ENCODE measurements around the gene SHROOM3.

SHROOM3 gene

DNA sequence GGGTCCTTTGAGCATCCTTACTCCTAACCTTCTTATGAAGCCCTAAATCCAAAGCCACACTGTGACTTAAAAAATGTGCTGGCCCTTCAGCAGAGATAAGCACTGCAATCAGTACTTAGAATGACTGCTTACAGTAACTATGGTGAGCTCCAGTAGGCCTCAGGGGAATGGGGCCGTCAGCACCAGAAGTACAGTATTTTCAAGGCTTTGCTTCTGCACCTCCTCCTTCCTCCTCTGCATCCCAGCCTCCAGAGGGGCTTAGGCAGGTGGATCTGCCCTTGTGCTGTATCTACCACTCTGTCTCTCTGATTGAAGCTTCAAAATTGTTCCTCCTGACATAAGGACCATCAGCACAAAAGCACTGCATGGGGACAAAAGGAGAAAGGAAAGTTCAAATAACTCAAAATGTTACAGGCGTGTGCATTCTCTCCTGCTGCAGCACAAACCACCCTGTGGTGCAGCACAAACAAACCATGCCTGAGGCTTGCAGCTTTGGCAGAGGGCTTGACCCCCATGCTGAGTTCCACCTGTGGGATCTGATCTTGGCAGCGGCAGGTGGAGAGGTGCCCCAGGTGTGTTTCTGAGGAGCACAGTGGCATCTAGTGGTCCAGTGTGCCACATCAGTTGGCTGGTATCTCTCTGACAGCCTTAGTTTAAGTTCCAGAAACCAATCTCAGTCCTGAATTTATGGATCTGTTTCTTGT lies 298.2 kb downstream of the SHROOM3 start:
- DNase-seq, result no peak

DNA sequence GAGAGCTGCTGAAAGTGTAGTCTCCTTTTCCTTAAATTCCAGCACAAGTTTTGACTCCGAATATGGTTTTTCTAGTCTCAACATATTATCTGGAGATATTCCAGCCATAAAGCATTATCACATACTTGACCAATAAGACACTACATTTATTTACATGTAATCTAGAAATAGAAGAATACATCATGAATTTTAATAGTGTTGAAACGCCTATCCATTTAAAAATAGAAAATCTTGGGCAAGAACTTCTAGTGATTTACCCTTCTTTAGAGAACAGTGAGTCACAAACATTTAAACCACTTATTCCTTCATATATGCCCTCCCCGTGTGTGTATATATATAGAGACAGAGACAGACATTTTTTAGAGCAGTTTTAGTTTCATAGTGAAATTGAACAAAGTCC lies 301.4 kb downstream of the SHROOM3 start:
- no peak for DNase-seq

DNA sequence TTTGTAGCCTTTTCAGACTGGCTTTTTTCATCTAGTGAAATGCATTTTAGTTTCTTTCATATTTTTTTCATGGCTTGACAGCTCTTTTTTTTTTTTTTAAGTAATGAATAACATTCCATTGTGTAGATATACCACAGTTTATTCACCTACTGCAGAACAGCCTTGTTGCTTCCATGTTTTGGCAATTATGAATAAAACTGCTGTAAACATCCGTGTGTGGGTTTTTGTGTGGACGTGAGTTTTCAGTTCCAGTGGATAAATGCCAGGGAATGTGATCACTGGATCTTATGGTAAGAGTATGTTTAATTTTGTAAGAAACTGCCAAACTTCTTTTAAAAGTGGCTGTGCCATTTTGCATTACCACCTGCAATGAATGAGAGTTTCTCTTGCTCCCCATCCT lies 302.2 kb downstream of the SHROOM3 start:
- no peak for DNase-seq

DNA sequence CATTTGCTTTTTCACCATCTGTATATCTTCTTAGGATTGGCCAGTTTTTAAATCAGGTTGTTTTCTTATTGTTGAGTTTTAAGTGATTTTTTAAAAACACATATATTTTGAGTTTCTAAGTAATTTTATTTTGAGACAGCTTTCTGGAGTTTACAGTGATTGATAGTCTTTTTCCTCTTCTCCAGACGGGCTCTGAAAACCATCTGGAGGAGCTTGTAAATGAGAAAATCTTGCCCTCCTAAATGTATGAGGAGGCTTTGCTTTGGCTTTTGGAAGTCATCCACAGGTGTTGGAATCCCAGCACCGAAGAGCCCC lies 302.7 kb downstream of the SHROOM3 start:
- no peak for DNase-seq

DNA sequence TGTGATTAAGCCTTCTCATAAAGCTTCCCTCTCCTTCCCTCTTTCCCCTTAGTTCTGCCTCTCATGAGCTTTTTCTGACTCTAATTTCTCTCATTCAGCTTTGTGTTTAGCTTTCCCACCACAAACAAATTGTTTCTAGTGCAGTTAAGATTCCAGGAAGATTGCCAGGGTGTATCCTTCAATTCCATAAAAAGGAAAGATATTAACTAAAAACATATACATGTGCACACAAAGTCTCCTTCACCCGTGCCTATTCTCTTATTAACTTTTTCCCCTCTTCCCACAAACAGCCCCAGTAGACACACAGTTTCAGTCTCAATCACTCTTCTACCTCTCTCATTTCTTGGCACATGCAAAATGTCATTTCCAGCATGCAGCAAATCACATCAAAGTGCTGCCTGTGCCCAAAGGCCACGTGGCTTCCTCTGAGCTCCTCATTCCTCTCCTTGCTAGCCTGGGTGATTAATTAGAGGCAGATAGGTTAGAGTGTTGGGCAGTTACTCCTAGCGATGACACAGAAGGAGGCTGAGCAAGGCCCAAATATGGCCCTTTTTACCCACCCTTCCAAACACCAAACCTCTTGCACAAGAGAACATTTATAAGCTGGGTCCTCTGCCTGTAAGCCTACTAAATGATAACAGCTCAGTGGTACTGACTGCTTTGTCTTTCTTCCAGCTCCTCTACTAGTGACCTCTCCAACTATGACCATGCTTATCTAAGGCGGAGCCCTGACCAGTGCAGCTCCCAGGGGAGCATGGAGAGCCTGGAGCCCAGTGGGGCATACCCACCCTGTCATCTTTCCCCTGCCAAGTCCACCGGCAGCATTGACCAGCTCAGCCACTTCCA lies 303.3 kb downstream of the SHROOM3 start:
- no peak for DNase-seq

DNA sequence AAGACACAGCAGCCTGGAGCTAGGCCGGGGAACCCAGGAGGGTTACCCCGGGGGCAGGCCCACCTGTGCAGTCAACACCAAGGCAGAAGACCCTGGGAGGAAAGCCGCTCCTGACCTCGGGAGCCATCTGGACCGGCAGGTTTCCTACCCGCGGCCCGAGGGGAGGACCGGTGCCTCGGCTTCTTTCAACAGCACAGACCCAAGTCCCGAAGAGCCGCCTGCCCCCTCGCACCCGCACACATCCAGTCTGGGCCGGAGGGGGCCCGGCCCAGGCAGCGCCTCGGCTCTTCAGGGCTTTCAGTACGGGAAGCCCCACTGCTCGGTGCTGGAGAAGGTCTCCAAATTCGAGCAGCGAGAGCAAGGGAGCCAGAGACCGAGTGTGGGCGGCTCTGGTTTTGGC lies 305.2 kb downstream of the SHROOM3 start:
- no peak for DNase-seq

DNA sequence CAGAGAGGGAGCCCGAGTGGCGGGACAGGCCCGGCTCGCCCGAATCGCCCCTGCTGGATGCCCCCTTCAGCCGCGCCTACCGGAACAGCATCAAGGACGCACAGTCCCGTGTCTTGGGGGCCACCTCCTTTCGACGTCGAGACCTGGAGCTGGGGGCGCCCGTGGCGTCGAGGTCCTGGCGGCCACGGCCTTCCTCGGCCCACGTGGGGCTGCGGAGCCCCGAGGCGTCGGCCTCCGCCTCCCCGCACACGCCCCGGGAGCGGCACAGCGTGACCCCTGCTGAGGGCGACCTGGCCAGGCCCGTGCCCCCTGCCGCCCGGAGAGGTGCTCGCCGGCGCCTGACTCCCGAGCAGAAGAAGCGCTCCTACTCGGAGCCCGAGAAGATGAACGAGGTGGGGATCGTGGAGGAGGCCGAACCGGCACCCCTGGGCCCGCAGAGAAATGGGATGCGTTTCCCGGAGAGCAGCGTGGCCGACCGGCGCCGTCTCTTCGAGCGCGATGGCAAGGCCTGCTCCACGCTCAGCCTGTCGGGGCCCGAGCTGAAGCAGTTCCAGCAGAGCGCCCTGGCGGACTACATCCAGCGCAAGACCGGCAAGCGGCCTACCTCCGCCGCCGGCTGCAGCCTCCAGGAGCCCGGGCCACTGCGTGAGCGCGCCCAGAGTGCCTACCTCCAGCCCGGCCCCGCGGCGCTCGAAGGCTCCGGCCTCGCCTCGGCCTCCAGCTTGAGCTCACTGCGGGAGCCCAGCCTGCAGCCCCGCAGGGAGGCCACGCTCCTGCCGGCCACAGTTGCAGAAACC lies 306.0 kb downstream of the SHROOM3 start:
- no peak for DNase-seq

DNA sequence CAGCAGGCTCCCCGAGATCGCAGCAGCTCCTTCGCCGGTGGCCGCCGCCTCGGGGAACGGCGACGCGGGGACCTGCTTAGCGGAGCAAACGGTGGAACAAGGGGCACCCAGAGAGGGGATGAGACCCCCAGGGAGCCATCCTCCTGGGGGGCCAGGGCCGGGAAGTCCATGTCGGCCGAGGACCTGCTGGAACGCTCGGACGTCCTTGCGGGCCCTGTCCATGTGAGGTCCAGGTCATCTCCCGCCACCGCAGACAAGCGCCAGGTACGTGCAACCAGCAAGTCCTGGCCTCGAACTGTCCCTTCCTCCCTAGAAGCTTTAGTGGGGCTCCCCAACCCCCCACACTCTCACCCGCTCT lies 306.6 kb downstream of the SHROOM3 start:
- DNase-seq, result no peak

DNA sequence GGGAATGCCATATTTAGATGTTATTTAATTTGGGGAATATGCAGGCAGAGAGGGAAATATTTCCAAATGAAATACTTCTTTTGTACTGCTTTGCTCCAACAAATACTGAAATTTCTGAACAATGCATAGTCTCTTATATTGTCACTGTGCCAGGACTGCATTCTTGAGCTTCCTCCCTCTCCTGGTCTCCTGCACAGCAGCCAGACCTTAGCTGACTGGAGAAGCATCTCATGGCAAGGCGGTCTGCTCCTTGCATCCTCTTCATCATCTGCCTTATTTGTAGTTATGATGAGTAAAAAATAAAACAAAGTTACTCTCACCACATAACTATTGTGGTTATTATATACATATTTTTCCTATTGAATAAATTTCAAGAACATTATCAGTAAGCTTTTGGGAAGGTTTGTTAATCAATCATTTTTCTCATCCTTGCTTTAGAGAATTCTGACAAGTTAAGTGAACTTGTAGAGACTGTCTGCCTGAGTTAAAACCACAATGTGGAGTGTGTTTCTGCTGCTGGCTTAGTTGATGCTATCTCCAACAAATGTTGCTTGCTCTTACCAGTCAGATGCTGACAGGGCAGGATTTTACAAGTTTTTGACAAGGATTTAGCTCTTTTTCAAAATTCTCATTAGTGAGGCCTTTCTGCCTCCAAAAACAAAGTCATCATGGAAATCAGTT lies 309.4 kb downstream of the SHROOM3 start:
- no peak for DNase-seq

DNA sequence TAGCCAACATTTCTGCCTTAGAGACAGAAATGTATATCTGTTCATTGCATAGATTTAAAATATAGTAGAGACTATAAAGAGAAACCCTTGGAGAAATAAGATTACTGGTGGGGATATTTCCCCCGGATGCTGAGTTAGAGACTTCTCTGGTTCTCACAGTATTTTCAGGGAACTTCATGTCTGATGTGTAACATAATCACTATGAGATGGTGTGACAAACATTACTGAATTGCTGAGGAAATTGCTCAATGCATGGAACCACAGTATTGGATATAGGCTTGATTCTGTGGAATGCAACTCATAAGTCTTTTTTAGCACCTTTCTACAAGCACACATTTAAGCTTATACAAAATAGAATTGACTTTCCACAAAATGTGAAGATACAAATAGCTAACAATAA lies 310.2 kb downstream of the SHROOM3 start:
- DNase-seq, result no peak

DNA sequence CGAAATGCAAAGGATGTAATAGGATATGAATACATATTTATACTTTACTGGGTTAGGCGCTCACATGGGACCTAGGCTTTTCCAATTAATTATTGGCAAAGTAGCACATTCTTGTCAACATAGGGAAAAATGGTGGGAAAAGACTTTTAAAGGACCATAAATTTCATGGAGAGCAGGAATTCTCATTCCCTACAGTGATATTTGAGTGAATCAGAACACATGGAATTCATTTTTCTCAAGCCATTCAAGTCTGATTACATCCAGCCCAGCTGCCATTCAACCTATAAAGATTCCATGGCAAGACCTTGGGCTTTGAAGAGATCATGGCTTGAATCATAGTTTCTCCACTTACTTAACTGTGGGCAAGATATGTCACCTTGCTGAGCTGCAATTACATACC lies 312.5 kb downstream of the SHROOM3 start:
- DNase-seq, result no peak

DNA sequence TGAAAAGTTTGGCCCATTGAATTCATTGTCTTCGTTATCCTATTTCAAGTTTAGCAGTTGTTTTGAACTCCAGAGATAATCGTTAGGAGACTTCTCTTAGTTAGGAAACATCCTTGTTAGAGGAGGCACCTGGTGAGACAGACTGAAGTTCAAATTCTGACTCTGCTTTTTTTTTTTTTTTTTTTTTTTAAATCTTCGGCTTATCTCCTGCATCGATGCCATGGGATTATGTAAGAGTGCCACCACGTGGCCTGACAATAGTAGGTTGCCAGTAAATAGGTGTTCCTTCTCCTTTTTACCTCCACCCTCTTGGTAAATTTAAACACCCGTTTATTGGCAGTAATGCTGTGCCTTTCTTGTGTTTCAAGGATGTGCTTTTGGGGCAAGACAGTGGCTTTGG lies 313.6 kb downstream of the SHROOM3 start:
- DNase-seq, result no peak

DNA sequence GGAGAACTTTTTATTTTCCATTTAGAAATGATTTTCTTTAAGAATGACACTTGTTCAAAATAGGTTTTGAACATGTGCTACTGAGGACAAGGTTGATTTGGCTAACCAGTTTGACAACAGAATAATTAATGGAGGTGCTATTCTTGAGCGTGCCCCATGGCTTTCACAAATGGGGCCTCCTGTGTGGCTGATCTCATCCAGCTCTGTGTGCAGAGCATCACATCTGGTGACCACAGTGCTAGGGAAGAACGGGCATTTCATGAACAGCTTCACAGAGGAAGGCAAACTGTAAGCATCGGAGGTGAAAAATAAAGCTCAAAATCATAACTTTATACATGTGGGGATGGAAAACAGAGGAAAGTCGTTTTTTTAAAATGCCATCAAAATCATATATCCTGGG lies 314.3 kb downstream of the SHROOM3 start:
- DNase-seq, result no peak

DNA sequence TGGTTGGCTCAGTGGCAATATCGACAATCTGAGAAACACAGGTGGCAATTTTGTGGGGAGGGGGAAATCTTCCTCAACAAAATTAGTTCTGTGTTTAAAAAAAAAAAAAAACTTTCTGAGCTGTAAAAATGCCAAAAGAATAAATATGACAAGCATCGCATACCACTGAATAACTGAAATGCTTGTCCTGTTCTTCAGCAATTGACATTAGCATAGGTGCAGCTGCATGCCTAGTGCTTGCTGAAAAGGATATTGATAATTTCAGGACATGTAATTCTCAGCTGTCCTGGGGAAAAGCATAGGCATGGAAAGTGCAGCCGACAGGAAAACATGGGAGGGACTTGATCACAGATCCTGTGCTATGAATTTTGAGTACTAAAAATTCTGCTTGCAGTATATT lies 315.7 kb downstream of the SHROOM3 start:
- no peak for DNase-seq

DNA sequence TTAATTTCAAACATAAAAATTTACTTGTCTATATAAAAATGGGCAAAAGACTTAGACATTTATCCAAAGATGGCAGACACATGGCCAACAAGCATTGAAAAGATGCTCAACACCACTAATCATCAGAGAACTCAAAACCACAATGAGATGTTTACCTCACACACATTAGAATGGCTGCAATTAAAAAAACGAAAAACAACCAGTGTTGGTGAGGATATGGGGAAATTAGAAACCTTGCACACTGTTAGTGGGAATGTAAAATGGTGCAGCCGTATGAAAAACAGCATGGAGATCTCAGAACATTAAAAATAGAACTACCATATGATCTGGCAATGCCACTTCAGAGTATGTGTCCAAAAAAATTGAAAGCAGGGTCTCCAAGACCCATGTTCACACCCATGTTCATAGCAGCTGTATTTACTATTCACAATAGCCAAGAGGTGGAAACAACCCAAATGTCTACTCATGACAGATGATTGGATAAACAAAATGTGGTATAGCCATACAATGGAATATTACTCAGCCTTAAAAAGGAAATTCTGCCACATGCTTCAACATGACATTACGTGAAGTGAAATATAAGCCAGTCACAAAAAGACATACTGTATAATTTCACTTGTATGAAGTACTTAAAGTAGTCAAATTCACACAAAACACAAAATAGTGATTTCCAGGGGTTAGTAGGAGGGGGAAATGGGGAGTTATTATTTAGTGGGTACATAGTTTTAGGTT lies 316.7 kb downstream of the SHROOM3 start:
- no peak for DNase-seq

DNA sequence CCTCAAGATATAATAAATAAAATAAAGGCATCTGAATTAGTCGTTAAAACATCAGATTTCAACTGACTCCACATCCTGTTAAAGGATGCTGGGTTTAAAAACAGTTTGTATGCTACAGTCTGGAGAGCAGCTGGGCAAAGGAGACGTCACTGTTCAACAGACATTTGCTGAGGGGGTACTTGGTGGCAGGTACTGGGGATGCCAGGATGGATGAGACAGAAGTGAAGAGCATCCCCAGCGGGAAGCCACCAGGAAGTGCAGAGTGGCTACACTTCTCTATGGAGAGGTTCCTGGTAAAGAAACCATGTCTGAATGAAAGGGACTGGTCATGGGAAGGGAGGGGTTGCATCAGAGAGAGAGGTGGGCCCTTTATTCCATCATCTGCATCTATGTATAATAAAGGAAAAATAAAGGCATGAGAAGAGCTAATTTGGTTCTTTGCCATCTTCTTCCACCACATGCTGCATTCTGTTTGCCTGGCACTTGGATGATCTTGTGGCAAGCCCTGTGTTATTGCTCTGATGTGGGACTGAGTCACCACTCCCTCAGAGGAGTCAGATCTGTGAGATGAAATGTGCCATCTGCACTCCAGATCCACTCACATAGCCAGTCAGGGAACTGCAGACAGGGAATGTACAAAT lies 318.0 kb downstream of the SHROOM3 start:
- no peak for DNase-seq

DNA sequence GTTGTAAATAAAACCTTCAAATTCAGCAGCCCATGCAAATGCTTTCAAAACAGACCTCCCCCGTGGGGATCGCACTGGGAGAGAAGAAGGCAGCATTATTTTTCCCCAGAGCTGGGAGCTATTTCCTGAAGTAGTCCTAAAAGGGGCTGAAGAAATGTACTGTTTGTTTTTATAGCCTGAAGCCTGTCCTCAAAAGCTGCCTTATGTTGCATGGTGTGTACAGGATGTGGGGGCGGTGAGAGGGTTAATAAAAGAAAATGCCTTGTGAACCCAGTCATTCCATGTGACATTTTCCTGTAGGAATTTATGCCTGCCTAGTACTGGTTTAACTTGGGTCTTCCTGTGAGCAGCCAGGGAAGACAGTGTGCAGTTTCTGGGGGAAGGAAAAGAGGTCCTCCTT lies 318.8 kb downstream of the SHROOM3 start:
- no peak for DNase-seq

DNA sequence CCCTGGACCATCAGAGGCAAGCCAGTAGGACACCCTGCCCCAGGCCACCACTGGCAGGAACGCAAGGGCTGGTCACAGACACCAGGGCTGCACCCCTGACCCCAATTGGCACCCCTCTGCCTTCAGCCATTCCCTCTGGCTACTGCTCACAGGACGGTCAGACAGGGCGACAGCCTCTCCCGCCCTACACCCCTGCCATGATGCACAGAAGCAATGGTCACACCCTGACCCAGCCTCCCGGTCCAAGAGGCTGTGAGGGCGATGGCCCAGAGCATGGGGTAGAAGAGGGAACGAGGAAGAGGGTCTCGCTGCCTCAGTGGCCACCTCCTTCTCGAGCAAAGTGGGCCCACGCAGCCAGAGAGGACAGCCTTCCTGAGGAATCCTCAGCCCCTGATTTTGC lies 319.4 kb downstream of the SHROOM3 start:
- no peak for DNase-seq

DNA sequence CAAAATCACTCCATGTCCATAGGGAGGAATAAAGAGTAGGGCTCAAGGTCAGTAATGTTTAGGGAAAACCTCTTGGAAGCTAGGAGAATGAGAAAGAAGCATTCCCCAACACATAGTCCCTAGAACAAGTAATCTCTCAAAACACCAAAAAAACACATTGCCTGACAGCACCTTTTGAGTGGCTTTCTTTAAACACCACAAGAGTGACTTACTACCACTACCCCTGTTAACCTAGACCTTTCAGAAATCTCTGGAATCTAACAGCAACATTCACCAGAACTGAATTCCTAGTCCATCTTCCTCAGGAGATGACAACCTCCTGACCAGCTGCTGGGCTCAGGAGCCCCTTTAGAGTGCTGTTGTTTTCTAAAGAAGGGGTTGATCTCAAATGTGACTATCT lies 320.7 kb downstream of the SHROOM3 start:
- no peak for DNase-seq

DNA sequence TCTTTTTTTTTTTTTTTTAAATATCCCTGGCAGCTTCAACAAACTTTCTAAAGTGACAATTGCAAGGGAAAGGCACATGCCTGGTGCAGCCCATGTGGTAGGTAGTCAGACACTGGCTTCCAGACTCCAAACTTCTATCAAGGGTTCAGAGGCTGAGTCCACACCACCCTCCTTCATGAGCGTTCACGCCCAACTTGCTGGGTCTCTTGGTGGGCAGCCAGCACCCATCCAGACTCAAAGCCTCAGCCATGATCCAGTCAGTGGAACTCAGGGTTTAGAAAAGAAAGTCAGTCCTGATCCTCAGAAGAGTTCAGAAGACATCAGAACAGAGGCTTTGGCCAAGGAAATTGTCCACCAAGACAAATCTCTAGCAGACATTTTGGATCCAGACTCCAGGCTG lies 321.4 kb downstream of the SHROOM3 start:
- DNase-seq, result no peak

DNA sequence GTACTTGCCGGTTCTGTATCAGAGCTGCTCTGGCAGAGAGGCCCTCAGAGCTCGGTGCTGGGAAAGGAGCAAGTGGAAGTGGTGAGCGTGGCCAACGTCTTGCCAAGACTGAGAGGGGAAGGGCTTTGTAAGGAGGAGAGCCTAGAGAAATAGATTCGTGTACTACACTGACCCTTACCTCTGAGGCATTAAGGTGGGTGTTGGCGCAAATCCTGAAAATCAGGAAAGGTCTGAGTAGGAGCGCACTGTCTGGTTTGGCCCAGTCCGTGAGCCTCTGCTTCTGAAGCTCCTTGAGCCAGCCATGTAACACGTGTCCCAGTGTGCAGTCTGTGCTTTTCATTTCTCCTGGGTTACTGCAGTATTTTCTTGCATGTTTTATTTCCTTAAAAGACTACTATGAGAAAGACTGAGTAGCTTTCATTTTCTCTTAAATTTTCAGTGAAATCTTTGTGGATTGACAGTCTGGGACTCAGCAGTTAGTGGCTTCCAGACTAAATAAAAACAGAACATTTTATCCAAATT lies 322.4 kb downstream of the SHROOM3 start:
- DNase-seq, result no peak

DNA sequence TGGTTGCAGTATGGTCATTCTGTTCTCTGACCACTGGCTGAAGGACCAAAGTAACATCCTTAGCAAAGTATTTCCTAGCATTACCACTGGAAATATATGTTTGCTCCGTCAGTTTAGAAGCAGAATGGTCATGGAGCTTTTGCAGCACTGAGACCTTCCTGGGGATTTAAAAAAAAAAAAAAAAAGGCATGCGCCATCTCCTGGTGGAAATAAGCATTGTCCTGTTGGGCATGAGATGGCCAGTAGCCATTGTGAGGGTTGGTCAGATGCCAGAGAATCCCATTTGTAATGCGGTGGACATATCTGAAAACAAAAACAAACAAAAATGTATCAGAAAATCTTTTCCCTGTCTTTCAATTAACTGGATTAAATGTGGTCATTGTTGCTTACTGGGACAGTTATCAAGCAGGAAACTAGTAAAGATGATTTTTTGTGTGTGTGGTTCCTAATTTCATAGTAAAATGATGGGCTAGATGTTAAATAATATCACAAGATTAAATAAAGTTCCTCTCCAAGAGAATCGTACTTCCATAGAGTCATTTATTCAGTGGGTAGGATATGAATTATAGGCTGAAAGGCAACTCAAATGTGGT lies 323.4 kb downstream of the SHROOM3 start:
- DNase-seq, result no peak

All from activated CD8-positive, alpha-beta memory T cell treated with anti-CD3 and anti-CD28 coated beads, Interleukin-2, amount 50 U/mL, for 4 hours (primary cell).